GM11168 (cell line): ENCODE measurements around the gene CACNA2D3.

Source experiments
- in situ Hi-C: fragments of 300-500 bp; cut with MboI; formaldehyde crosslinking; loops from one replicate; pipeline ENCODE4 v1.12.0; 2022; ENCODE audit warnings: low sequenced_read_pairs; ENCODE audit not compliant: unreplicated experiment

The CACNA2D3 gene

GRCh38 chr3:54356261-54357045 is 234.1 kb downstream of the CACNA2D3 start:
- in situ Hi-C loops = loop anchor here (25.0 kb wide), 1 partner anchor 394 kb away; no protein-coding TSS in a partner anchor

GRCh38 chr3:54357301-54357700 is 234.9 kb downstream of the CACNA2D3 start:
- in situ Hi-C loops = loop anchor here (25.0 kb wide), 1 partner anchor 395 kb away; no protein-coding TSS in a partner anchor

GRCh38 chr3:54358316-54358715 is 236.0 kb downstream of the CACNA2D3 start:
- in situ Hi-C loops = loop anchor here (25.0 kb wide), 1 partner anchor 396 kb away; no protein-coding TSS in a partner anchor

- in situ Hi-C loops = loop anchor here (25.0 kb wide), 1 partner anchor 397 kb away; no protein-coding TSS in a partner anchor
These were observed 236.8 kb downstream of the CACNA2D3 start for GRCh38 chr3:54358969-54359694.

GRCh38 chr3:54360320-54360719 is 238.0 kb downstream of the CACNA2D3 start:
- in situ Hi-C loops = loop anchor here (25.0 kb wide), 1 partner anchor 398 kb away; no protein-coding TSS in a partner anchor

- in situ Hi-C loops = loop anchor here (25.0 kb wide), 1 partner anchor 400 kb away; no protein-coding TSS in a partner anchor
These were observed 239.5 kb downstream of the CACNA2D3 start for GRCh38 chr3:54361746-54362283.

GRCh38 chr3:54366007-54366750 is 243.8 kb downstream of the CACNA2D3 start:
- in situ Hi-C loops = loop anchor here (25.0 kb wide), 1 partner anchor 404 kb away; no protein-coding TSS in a partner anchor

GRCh38 chr3:54366839-54367238 is 244.5 kb downstream of the CACNA2D3 start:
- in situ Hi-C loops = loop anchor here (25.0 kb wide), 1 partner anchor 405 kb away; no protein-coding TSS in a partner anchor

- in situ Hi-C loops = loop anchor here (25.0 kb wide), 1 partner anchor 410 kb away; no protein-coding TSS in a partner anchor
These were observed 249.9 kb downstream of the CACNA2D3 start for GRCh38 chr3:54372232-54372631.

- in situ Hi-C loops = loop anchor here (25.0 kb wide), 1 partner anchor 412 kb away; no protein-coding TSS in a partner anchor
These were observed 252.0 kb downstream of the CACNA2D3 start for GRCh38 chr3:54374214-54374852.

GRCh38 chr3:54376142-54376807 is 253.9 kb downstream of the CACNA2D3 start:
- in situ Hi-C loops = no loop called here

GRCh38 chr3:54376939-54377578 is 254.7 kb downstream of the CACNA2D3 start:
- in situ Hi-C loops = no loop called here

GRCh38 chr3:54378184-54378583 is 255.8 kb downstream of the CACNA2D3 start:
- in situ Hi-C loops = no loop called here

GRCh38 chr3:54384279-54384678 is 261.9 kb downstream of the CACNA2D3 start:
- in situ Hi-C loops = no loop called here

- in situ Hi-C loops = no loop called here
These were observed 268.2 kb downstream of the CACNA2D3 start for GRCh38 chr3:54390582-54390981.

- in situ Hi-C loops = no loop called here
These were observed 270.8 kb downstream of the CACNA2D3 start for GRCh38 chr3:54393150-54393549.

- in situ Hi-C loops = no loop called here
These were observed 286.0 kb downstream of the CACNA2D3 start for GRCh38 chr3:54408328-54408727.

- in situ Hi-C loops = no loop called here
These were observed 299.6 kb downstream of the CACNA2D3 start for GRCh38 chr3:54421943-54422342.
